Lower leg skin (tissue), 4 donors: ENCODE measurements around the gene PRR11. TPM values are rescaled to one million over a fixed set of nuclear protein-coding genes. Genes with fewer than 3 reads are reported as not detected.

ENCODE experiments used
- DNase-seq, 2 donors: peaks; one replicate each; pipeline ENCODE4 v3.0.0-alpha.2; 2019; ENCODE audit warnings: low spot score in 2 of 2
- H3K4me3 ChIP-seq: fragments of 200-600 bp; sonication (generic); 2 replicates; pipeline ENCODE4 v1.5.1; 2017; ENCODE audit warnings: mild to moderate bottlenecking, low read depth; ENCODE audit not compliant: poor library complexity, severe bottlenecking
- CTCF ChIP-seq, 3 donors: fragments of 450-650 bp; IDR thresholded peaks; one replicate each; pipeline ENCODE4 v1.5.1; 2016; ENCODE audit warnings: antibody characterized with exemption in 3 of 3, mild to moderate bottlenecking in 3 of 3, moderate library complexity in 2 of 3
- POLR2A ChIP-seq, 2 donors: fragments of 450-650 bp; IDR thresholded peaks; one replicate each; pipeline ENCODE4 v1.6.1; 2016 to 2017; ENCODE audit warnings: antibody characterized with exemption in 2 of 2, mild to moderate bottlenecking in 1 of 2, moderate library complexity in 1 of 2
- WGBS, 2 donors: methylation state at CpG; one replicate each; pipeline ENCODE4 v1.1.5; 2018; 5-methylcytosine and 5-hydroxymethylcytosine counted together
- intact Hi-C: fragments of 100-400 bp; cut with DNase I; formaldehyde crosslinking; loops from one replicate; pipeline ENCODE4 v1.15.0; 2023; ENCODE audit warnings: low total_unique reads
- total RNA-seq, 4 donors: library from RNA; depleted of rRNA; stranded (reverse); fragments of >200 nt; gene quantifications; one replicate each; pipeline ENCODE4 v1.1.0, GENCODE V29; 2016

PRR11 gene
- total RNA-seq, 4 donors from 2014 or later, result 1.5 to 3.7 (median 2.6) TPM

GRCh38 chr17:59154721-59155438 is 666 bp upstream of the PRR11 start, which contains the start of gene SKA2:
TSS of gene SKA2 (minus strand) at chr17:59155186. CDS start at chr17:59155163, 23 bp downstream.
- TF ChIP-seq CTCF (IDR thresholded peaks at IDR 0.05) (peak in 1 of 3 donors; percentile 89), POLR2A (IDR thresholded peaks at IDR 0.05) (no peak)
- WGBS, 2 donors, result 0% methylated on average over 39 of the region's 39 CpGs
- H3K4me3 ChIP-seq, result peak within 1 kb of the TSS; percentile 81
- intact Hi-C loops, result no loop called here
- peak; percentile 97 to 99 for DNase-seq

- WGBS, 2 donors, result 85 to 92% methylated on average over 9 of the region's 9 CpGs
- H3K4me3 ChIP-seq, result no peak overlapping the region
- intact Hi-C loops, result no loop called here
- DNase-seq, result peak in 1 of 2 donors; percentile 25
- no peak for TF ChIP-seq POLR2A (IDR thresholded peaks at IDR 0.05)
Measured at GRCh38 chr17:59160157-59161025, 4.8 kb downstream of the PRR11 start.

DNA sequence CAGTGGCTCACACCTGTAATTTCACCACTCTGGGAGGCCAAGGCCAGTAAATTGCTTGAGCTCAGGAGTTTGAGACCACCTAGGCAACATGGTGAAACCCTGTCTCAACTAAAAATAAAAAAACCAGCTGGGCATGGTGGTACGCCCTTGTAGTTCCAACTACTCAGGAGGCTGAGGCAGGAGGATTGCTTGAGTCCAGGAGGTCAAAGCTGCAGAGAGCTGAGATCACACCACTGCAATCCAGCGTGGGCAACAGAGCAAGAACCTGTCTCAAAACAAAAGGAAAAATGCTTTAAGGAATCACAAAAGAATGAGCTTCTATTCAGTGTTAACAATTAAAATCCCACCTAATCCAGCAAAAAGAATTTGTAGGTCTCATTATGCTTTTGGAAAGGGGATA is 5.9 kb downstream of the PRR11 start:
- DNase-seq, result peak in 1 of 2 donors; percentile 13
- intact Hi-C loops, result no loop called here
- 96% methylated on average over 2 of the region's 2 CpGs for WGBS, 2 donors
- H3K4me3 ChIP-seq, result no peak overlapping the region
- no peak for TF ChIP-seq CTCF (IDR thresholded peaks at IDR 0.05)
- no peak for TF ChIP-seq POLR2A (IDR thresholded peaks at IDR 0.05)

- DNase-seq, result peak in 1 of 2 donors; percentile 27
Measured at GRCh38 chr17:59165933-59166342, 10.4 kb downstream of the PRR11 start.

GRCh38 chr17:59167571-59168001 is 12.0 kb downstream of the PRR11 start:
- TF ChIP-seq CTCF (IDR thresholded peaks at IDR 0.05), result no peak
- TF ChIP-seq POLR2A (IDR thresholded peaks at IDR 0.05), result no peak
- H3K4me3 ChIP-seq, result no peak overlapping the region
- intact Hi-C loops, result no loop called here
- WGBS, 2 donors, result 67 to 82% methylated on average over 2 of the region's 2 CpGs
- no peak for DNase-seq

More at GRCh38 chr17:59165933-59166342, 10.4 kb downstream of the PRR11 start:
- TF ChIP-seq CTCF (IDR thresholded peaks at IDR 0.05) (no peak), POLR2A (IDR thresholded peaks at IDR 0.05) (no peak)
- intact Hi-C loops, result no loop called here
- H3K4me3 ChIP-seq, result no peak overlapping the region
- 34 to 39% methylated on average over 2 of the region's 2 CpGs for WGBS, 2 donors

DNA sequence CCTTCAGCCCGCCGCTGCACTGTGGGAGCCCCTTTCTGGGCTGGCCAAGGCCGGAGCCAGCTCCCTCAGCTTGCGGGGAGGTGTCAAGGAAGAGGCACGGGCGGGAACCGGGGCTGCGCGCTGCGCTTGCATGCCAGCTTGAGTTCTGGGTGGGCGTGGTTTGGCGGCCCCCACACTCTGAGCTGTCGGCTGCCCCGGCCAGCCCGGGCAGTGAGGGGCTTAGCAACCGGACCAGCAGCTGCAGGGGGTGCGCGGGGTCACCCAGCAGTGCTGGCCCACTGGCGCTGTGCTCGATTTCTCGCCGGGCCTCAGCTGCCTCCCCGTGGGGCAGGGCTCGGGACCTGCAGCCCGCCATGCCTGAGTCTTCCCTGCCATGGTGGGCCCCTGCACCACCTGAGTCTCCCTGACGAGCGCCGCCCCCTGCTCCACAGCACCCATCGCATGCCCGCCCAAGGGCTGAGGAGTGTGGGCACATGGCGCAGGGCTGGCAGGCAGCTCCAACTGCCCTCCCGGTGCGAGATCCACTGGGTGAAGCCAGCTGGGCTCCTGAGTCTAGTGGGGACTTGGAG is 17.0 kb downstream of the PRR11 start:
- TF ChIP-seq POLR2A (IDR thresholded peaks at IDR 0.05) (no peak), CTCF (IDR thresholded peaks at IDR 0.05) (no peak)
- DNase-seq, result peak in 1 of 2 donors; percentile 70
- WGBS, 2 donors, result 97 to 99% methylated on average over 20 to 29 of the region's 33 CpGs
- no peak overlapping the region for H3K4me3 ChIP-seq
- intact Hi-C loops, result no loop called here
